ENCODE results near the gene LRP6. TPM values are rescaled to one million over a fixed set of nuclear protein-coding genes. Genes with fewer than 3 reads are reported as not detected.

The LRP6 gene
- total and polyA plus RNA-seq, 2 experiments from 2014 or later: 29.1 to 73.8 TPM

GRCh38 chr12:12098691-12099015, 168.2 kb downstream of the LRP6 start:
- H3K27me3 ChIP-seq (ENCODE audit: insufficient read depth): no peaks in the 10 kb centered on the region
- Mint-ChIP-seq H3K36me3 (ENCODE audit: low read depth) (peaks cover 7% of the 10 kb centered on the region; the same call in 2 of the 3 replicates), H3K4me1 (no peaks in the 10 kb centered on the region), H3K9me3 (no peaks in the 10 kb centered on the region), H3K27me3 (ENCODE audit: insufficient read depth, low read depth, poor library complexity) (no peaks in the 10 kb centered on the region), H3K4me3 (no peak overlapping the region), H3K27ac (no peak overlapping the region)
- no peaks in the 10 kb centered on the region; the same call in 1 of the 2 replicates for H3K36me3 ChIP-seq (ENCODE audit: insufficient read depth)
- H3F3A ChIP-seq (replicated peaks; ENCODE audit: low read depth): no peaks in the 10 kb centered on the region
- H3K79me2 ChIP-seq (replicated peaks; ENCODE audit: insufficient read depth): no peaks in the 10 kb centered on the region
- no peak for ATAC-seq
- no peak overlapping the region for H2AFZ ChIP-seq
- no peaks in the 10 kb centered on the region for H3K9me2 ChIP-seq (ENCODE audit: insufficient read depth)
- no peak for DNase-seq (ENCODE audit: low spot score)
- no peak for TF ChIP-seq EZH2phosphoT487 (IDR thresholded peaks at IDR 0.05; ENCODE audit: unreplicated experiment)
- no peak for TF ChIP-seq STAT1 (IDR thresholded peaks at IDR 0.05; ENCODE audit: unreplicated experiment)
- no peak for TF ChIP-seq ETS1 (IDR thresholded peaks at IDR 0.05)
- TF ChIP-seq POLR2AphosphoS5 (IDR thresholded peaks at IDR 0.05; ENCODE audit: low read depth): no peak
- TF ChIP-seq CREB1 (CRISPR knock-in tag; IDR thresholded peaks at IDR 0.05; ENCODE audit: low read depth): no peak
- TF ChIP-seq, protein P1, sequence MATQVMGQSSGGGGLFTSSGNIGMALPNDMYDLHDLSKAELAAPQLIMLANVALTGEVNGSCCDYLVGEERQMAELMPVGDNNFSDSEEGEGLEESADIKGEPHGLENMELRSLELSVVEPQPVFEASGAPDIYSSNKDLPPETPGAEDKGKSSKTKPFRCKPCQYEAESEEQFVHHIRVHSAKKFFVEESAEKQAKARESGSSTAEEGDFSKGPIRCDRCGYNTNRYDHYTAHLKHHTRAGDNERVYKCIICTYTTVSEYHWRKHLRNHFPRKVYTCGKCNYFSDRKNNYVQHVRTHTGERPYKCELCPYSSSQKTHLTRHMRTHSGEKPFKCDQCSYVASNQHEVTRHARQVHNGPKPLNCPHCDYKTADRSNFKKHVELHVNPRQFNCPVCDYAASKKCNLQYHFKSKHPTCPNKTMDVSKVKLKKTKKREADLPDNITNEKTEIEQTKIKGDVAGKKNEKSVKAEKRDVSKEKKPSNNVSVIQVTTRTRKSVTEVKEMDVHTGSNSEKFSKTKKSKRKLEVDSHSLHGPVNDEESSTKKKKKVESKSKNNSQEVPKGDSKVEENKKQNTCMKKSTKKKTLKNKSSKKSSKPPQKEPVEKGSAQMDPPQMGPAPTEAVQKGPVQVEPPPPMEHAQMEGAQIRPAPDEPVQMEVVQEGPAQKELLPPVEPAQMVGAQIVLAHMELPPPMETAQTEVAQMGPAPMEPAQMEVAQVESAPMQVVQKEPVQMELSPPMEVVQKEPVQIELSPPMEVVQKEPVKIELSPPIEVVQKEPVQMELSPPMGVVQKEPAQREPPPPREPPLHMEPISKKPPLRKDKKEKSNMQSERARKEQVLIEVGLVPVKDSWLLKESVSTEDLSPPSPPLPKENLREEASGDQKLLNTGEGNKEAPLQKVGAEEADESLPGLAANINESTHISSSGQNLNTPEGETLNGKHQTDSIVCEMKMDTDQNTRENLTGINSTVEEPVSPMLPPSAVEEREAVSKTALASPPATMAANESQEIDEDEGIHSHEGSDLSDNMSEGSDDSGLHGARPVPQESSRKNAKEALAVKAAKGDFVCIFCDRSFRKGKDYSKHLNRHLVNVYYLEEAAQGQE (IDR thresholded peaks at IDR 0.05; ENCODE audit: unreplicated experiment): no peak
- TF ChIP-seq, protein P2, sequence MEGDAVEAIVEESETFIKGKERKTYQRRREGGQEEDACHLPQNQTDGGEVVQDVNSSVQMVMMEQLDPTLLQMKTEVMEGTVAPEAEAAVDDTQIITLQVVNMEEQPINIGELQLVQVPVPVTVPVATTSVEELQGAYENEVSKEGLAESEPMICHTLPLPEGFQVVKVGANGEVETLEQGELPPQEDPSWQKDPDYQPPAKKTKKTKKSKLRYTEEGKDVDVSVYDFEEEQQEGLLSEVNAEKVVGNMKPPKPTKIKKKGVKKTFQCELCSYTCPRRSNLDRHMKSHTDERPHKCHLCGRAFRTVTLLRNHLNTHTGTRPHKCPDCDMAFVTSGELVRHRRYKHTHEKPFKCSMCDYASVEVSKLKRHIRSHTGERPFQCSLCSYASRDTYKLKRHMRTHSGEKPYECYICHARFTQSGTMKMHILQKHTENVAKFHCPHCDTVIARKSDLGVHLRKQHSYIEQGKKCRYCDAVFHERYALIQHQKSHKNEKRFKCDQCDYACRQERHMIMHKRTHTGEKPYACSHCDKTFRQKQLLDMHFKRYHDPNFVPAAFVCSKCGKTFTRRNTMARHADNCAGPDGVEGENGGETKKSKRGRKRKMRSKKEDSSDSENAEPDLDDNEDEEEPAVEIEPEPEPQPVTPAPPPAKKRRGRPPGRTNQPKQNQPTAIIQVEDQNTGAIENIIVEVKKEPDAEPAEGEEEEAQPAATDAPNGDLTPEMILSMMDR (conservative IDR thresholded peaks at IDR 0.05; ENCODE audit: low read depth in 2 of 2): no peak
- TF ChIP-seq, protein P3, sequence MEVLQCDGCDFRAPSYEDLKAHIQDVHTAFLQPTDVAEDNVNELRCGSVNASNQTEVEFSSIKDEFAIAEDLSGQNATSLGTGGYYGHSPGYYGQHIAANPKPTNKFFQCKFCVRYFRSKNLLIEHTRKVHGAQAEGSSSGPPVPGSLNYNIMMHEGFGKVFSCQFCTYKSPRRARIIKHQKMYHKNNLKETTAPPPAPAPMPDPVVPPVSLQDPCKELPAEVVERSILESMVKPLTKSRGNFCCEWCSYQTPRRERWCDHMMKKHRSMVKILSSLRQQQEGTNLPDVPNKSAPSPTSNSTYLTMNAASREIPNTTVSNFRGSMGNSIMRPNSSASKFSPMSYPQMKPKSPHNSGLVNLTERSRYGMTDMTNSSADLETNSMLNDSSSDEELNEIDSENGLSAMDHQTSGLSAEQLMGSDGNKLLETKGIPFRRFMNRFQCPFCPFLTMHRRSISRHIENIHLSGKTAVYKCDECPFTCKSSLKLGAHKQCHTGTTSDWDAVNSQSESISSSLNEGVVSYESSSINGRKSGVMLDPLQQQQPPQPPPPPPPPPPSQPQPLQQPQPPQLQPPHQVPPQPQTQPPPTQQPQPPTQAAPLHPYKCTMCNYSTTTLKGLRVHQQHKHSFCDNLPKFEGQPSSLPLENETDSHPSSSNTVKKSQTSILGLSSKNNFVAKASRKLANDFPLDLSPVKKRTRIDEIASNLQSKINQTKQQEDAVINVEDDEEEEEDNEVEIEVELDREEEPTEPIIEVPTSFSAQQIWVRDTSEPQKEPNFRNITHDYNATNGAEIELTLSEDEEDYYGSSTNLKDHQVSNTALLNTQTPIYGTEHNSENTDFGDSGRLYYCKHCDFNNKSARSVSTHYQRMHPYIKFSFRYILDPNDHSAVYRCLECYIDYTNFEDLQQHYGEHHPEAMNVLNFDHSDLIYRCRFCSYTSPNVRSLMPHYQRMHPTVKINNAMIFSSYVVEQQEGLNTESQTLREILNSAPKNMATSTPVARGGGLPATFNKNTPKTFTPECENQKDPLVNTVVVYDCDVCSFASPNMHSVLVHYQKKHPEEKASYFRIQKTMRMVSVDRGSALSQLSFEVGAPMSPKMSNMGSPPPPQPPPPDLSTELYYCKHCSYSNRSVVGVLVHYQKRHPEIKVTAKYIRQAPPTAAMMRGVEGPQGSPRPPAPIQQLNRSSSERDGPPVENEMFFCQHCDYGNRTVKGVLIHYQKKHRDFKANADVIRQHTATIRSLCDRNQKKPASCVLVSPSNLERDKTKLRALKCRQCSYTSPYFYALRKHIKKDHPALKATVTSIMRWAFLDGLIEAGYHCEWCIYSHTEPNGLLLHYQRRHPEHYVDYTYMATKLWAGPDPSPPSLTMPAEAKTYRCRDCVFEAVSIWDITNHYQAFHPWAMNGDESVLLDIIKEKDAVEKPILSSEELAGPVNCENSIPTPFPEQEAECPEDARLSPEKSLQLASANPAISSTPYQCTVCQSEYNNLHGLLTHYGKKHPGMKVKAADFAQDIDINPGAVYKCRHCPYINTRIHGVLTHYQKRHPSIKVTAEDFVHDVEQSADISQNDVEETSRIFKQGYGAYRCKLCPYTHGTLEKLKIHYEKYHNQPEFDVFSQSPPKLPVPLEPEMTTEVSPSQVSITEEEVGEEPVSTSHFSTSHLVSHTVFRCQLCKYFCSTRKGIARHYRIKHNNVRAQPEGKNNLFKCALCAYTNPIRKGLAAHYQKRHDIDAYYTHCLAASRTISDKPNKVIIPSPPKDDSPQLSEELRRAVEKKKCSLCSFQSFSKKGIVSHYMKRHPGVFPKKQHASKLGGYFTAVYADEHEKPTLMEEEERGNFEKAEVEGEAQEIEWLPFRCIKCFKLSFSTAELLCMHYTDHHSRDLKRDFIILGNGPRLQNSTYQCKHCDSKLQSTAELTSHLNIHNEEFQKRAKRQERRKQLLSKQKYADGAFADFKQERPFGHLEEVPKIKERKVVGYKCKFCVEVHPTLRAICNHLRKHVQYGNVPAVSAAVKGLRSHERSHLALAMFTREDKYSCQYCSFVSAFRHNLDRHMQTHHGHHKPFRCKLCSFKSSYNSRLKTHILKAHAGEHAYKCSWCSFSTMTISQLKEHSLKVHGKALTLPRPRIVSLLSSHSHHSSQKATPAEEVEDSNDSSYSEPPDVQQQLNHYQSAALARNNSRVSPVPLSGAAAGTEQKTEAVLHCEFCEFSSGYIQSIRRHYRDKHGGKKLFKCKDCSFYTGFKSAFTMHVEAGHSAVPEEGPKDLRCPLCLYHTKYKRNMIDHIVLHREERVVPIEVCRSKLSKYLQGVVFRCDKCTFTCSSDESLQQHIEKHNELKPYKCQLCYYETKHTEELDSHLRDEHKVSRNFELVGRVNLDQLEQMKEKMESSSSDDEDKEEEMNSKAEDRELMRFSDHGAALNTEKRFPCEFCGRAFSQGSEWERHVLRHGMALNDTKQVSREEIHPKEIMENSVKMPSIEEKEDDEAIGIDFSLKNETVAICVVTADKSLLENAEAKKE (CRISPR knock-in tag; IDR thresholded peaks at IDR 0.05): no peak
- TF ChIP-seq JUNB (IDR thresholded peaks at IDR 0.05; ENCODE audit: unreplicated experiment): no peak
- TF ChIP-seq EZH2 (IDR thresholded peaks at IDR 0.05; ENCODE audit: low read depth, unreplicated experiment): no peak
- TF ChIP-seq ZNF114 (CRISPR knock-in tag; IDR thresholded peaks at IDR 0.05): no peak
- H3K4me3 ChIP-seq: no peak overlapping the region
- H3K27ac ChIP-seq (ENCODE audit: low read depth): no peak overlapping the region
- no peaks in the 10 kb centered on the region for H4K20me1 ChIP-seq (replicated peaks; ENCODE audit: insufficient read depth)
- H3K4me1 ChIP-seq (ENCODE audit: insufficient read depth): no peaks in the 10 kb centered on the region
- H3K4me2 ChIP-seq: no peak overlapping the region
